GM19438 (cell line): Measurements from ENCODE around the gene CDC25B.
A peak's percentile ranks its signal among the peaks of the same experiment; 100 is the strongest.
"Not testable (repeated sequence)": the region's sequence is repeated elsewhere in the genome, so short reads cannot be mapped to it uniquely, and the experiment has no call there.

Experiments used
- ATAC-seq: cut with Tn5 transposase; IDR thresholded peaks from one replicate; pipeline ENCODE4 v1.9.1; 2021; ENCODE audit warnings: low read depth; ENCODE audit not compliant: unreplicated experiment

CDC25B gene

GRCh38 chr20:3784216-3784853 is 11.8 kb upstream of the CDC25B start:
- no peak for ATAC-seq

- no peak for ATAC-seq
These were observed 11.3 kb upstream of the CDC25B start for GRCh38 chr20:3784863-3785239.

DNA sequence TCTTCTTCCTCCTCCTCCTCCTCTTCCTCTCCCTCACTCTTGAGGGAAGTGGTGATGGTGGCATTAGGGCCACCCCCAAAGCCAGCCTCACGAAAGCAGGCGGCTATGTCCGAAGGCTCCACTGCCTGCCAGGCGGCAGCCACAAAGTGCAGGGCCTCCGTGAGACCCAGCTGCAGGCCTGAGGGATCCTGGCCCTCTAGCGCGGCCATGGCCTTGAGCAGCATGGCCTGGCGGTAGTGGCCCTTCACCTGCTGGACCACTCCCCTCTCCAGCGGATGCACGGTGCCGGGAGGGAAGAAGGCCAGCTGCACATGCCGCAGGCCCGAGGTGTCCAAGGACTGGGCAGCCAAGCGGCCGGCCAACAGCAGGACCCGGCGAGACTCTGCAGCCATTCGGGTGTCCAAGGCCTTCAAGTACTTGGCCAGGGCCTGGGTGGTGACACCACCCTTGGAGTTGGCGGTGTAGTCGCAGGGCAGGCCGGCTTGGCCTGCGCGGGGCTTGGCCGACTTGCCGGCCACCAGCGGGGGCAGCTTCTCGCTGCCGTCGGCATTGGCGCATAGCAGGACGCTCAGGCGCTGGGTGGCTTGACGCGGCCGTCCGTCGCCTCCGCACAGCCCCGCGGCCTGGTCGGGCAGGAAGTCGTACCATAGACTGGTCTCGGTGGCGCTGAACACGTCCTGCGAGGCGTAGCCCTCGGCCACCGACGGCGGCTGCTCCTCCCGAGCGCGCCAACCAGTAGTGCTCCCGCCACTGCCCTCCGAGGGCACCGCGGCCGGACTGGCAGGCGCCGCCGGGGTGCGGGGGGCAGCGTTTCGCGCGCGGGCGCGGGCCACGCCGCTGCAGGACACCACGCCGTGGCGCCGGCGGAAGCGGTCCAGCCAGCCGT is 10.6 kb upstream of the CDC25B start:
- ATAC-seq = no peak

- peak; percentile 4 for ATAC-seq
These were observed 10.0 kb upstream of the CDC25B start for GRCh38 chr20:3786126-3786484.

DNA sequence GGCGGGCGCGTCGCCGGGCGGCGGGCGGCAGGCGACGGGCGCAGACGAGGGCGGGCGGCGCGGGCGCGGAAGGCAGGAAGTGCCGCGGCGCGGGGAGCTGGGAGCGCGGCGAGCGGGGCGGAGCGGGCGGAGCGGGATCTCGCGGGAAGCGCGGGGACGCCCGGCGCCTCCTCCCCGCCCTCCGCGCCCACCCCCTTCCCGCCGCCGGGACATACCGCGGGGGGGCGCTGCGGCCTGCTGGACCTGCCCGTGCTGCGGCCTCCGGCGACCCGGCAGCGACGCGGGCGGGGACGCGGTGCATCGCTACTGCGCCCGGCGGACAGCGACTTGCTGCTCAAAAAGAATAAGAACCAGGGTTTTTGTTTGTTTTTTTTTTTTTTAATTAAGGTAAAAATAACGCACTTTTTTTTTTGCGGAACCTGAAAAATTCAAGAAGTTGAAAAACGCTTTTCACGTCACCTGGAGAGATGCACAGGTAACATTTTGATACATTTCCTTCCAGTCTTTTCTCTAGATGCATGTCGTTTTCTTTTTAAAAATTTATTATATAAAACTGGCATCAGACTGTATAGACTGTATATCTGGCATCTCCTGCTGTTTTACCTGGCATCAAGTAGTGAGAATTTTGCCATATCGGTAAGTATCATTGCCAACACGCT is 9.3 kb upstream of the CDC25B start, which contains the start of gene CENPB:
Gene CENPB, minus strand, starts transcription at position 76 of the 659 bp plus-strand sequence. CDS start 257 bp downstream, outside the sequence.
- ATAC-seq = peak; percentile 63

DNA sequence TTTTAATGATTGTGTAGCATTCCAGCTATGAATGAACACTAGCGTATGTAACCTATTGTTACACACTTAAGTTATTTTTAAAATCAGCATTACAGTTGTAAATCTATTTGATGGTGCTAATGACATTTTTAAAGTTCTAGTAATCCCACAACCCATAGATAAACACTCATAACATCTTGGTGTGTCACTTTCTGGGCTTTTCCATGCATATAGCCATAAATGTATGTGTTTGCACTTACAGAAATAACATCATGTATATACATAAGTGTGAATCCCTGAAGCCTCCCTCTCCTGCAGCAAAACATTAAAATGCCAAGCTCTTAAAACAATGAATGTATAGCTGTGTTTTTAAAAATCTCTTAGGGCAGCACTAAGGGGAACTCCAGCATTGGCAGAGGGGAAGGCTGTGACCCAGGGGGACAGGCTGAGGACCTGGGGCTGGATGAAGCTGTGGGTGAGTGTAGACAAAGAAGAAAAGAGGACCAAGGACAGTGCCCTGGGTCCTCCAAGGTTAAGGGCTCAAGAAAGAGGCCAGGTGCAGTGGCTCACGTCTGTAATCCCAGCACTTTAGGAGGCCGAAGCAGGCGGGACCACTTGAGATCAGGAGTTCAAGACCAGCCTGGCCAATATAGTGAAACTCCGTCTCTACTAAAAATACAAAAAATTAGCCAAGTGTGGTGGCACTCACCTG is 8.6 kb upstream of the CDC25B start:
- no peak for ATAC-seq

- ATAC-seq = no peak
These were observed 7.4 kb upstream of the CDC25B start for GRCh38 chr20:3788685-3789155.

DNA sequence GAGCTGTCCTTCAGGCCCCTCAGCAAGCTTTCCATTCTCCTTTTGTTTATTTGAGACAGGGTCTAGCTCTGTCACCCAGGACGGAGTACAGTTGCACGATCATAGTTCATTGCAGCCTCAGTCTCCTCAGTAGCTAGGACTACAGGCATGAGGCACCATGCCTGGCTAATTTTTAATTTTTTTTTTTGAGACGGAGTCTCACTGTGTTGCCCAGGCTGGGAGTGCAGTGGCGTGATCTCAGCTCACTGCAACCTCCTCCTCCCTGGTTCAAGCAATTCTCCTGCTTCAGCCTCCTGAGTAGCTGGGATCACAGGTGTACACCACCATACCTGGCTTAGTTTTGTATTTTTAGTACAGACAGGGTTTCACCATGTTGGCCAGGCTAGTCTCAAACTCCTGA is 6.9 kb upstream of the CDC25B start:
- not testable (repeated sequence) for ATAC-seq

DNA sequence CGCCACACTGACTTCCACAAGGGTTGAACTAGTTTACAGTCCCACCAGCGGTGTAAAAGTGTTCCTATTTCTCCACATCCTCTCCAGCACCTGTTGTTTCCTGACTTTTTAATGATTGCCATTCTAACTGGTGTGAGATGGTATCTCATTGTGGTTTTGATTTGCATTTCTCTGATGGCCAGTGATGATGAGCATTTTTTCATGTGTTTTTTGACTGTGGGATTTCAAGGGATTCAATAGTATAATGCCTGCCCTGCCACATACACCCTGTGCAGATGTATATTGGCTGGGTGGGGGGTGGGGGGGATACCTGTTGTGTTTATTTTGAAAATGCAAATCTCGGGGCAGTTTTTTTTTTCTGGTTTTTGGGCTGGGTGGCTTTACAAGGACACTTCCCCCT is 1.9 kb upstream of the CDC25B start:
- not testable (repeated sequence) for ATAC-seq

GRCh38 chr20:3794701-3795420 is 1.2 kb upstream of the CDC25B start:
- no peak for ATAC-seq

DNA sequence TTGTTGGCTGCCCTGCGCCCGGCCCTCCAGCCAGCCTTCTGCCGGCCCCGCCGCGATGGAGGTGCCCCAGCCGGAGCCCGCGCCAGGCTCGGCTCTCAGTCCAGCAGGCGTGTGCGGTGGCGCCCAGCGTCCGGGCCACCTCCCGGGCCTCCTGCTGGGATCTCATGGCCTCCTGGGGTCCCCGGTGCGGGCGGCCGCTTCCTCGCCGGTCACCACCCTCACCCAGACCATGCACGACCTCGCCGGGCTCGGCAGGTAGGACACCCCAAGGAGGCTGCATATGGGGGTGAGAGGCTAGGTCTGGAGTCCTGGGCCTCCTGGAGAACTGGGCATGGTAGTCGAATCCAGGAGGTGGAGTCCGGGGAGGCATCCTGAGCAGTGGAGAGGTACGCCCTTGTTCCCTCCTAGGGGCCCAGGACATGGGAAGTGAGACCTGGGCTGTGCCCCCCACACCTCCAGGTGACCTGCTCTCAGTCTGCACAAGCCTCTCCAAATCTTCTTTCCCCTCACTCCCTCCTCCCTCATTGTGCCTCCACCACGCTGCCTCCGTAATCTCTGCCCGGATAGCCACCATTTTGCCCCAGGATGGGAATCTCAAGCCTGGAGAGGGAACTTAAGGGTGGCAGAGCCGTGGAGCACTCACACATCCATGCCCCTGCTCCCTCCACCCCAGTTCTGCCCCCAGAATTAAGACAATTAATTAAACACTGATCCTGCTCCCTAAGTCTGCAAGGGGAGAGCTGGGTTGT is 541 bp downstream of the CDC25B start:
- ATAC-seq = no peak

GRCh38 chr20:3797226-3797545 is 1.1 kb downstream of the CDC25B start:
- ATAC-seq = no peak

- no peak for ATAC-seq
These were observed 1.7 kb downstream of the CDC25B start for GRCh38 chr20:3797592-3798372.

- no peak for ATAC-seq
These were observed 2.3 kb downstream of the CDC25B start for GRCh38 chr20:3798373-3798768.

DNA sequence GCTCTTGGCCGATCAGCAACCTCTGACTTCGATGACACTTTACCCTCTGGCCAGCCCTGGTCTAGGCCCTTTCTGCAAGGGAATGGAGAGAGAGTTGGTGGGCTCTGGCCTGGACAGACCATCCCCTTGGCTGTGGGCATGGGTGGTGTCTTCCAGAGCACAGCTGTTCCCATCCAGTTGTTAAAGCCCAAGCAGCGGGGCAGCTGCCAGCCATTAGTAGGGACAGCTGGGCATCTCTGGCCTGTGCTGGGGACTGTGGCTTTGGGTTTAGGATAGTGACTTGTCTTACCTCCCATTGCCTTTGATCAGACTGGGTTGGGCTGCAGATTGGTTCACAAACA is 2.8 kb downstream of the CDC25B start:
- ATAC-seq = no peak

GRCh38 chr20:3800256-3800877 is 4.3 kb downstream of the CDC25B start:
- no peak for ATAC-seq

GRCh38 chr20:3800878-3801260 is 4.8 kb downstream of the CDC25B start:
- ATAC-seq = no peak

DNA sequence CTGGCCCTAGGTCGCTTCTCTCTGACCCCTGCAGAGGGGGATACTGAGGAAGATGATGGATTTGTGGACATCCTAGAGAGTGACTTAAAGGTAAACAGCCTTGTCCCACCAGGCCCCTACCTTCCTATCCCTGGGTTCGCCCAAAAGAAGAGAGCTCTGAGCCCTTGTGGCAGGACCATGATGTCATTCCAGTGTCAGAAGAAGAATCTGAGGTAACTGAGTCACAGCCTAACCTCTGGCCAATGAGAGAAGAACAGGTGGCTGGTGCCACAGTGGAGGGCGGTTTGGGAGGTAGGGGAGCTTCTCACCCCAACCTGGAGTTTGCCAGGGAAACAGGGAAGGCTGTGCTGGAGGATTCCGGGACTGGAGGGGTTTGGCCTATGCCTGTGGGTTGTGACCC is 5.2 kb downstream of the CDC25B start:
- ATAC-seq = no peak

DNA sequence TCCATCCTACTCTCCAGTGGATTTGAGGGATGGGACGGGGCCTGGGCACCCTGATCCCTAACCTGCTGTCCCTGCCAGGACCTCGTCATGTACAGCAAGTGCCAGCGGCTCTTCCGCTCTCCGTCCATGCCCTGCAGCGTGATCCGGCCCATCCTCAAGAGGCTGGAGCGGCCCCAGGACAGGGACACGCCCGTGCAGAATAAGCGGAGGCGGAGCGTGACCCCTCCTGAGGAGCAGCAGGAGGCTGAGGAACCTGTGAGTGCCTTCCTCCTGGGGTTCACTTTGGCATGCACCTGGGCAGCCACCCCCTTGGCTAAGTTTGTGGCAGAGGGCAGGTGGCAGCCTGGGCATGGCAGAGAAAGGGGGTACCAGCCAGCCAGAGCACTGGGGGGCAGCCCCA is 5.7 kb downstream of the CDC25B start:
- ATAC-seq = no peak
